Raji (cell line): ENCODE measurements around the gene FCN3.

Experiments used
- POLR2A ChIP-seq: IDR thresholded peaks from 2 replicates; pipeline ENCODE4 v1.6.1; 2011; ENCODE audit warnings: low read depth, low read length, control low read depth; ENCODE audit not compliant: insufficient read depth

The FCN3 gene

DNA sequence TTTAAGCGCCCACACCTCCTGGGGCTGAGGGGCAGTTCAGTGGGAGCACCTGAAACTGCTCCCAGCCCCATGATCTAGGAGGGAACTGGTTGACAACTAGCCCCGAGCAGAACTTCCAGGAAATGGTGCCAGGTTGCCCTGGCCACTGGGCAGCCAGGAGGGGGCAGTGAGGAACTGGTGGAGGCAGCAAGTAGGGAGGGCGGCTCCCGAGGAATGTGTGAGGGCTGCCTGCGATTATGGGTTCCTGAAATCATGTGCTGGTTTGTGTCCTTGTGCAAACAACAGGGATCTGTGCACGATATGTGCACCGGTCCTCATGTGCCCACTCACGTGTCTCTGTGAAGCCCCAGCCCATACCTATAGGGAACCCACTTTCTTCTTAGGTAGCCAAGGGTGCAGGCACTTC is 27.7 kb upstream of the FCN3 start:
- no peak for TF ChIP-seq POLR2A

GRCh38 chr1:27400963-27401341 is 26.3 kb upstream of the FCN3 start:
- no peak for TF ChIP-seq POLR2A

DNA sequence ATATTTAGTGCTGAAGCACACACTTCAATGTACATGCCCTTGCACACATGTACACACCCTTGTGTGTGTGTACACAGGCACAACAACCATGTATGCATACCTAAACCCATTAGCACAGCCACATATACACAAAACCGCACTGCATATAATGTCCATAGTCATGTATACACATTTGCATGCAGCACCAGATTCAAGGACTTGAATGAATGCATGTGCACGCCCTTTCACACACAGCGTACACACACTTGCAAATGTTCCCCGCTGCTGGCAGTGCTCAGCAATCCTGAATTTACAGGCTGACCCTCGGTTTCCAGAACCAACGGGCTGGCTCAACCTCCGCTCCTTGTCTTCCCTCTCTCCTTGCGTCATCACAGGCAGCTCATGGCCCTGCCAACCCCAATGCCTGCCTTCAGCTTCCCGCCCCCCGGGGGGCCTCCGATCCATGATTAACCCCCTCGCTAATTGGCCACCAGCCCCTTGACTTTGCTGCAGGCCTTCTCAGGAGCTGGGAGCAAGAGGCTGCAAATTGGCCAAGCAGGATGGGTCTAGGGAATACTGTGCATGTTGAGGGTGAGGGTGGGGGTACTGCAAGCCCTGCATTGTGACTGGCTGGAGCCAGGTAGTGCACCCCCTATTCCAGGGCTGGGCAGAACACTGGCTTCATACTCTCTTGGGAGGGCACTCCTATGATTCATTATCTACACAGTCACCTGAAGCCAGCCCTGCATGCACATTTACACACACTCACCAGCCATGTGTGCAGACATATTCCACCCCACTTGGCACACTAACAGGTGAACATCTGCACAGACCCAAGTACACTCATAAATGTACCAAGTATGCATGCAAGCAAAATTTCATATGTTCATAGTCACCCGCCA is 25.7 kb upstream of the FCN3 start:
- TF ChIP-seq POLR2A = no peak

DNA sequence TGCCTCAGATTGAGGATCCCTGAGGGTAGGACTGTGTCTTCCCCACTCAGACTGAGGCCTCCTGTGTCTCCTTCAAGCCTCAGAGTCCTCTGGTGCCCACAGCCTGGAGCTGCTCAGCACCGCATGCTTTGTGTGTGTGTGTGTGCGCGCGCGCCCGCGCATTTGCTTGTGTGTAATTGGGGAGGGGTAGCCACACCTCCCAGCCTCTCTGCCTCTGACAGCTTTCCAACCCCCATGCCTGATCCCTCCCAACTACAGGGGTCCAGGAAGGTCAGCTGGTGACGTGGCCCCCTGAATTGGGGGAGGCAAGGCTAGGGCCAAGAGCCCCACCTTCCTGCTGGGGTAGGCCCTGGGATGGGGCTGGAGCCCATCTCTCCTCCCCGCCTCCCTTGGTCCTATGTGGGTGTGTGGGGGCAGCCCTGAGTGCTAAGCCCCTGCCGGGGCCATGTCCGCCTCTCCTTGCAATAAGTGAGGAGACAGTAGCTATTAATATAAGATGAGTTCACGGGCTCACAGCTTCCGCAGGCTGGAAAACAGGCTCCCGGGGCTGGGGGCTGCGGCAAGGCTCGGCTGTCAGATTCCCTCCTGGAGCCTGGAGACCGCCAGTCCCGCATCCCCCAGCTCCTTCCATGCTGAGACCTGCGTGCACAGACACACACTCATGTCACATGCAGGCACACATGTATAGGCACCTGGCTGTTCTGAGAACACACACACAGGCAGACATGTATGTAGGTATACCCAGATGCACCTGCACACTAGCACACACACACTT is 24.8 kb upstream of the FCN3 start:
- no peak for TF ChIP-seq POLR2A

GRCh38 chr1:27398405-27399149 is 24.0 kb upstream of the FCN3 start:
- no peak for TF ChIP-seq POLR2A

DNA sequence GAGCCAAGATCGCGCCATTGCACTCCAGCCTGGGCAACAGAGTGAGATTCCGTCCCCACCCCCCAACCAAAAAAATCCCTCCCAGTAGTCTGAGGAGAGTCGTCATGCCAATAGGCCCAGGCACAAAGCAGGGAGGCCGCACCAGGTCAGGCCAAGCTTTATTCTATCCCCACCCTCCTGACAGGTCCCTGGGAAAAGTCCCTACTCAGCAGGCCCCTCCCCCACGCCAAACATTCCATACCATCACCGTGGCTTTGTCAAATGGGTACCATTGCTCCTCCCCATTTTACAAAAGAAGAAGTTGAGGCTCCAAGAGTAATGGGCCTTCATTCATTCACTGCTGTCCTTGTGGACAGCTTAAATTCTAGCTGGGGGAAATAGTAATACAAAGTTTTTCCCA is 23.1 kb upstream of the FCN3 start:
- TF ChIP-seq POLR2A = no peak

DNA sequence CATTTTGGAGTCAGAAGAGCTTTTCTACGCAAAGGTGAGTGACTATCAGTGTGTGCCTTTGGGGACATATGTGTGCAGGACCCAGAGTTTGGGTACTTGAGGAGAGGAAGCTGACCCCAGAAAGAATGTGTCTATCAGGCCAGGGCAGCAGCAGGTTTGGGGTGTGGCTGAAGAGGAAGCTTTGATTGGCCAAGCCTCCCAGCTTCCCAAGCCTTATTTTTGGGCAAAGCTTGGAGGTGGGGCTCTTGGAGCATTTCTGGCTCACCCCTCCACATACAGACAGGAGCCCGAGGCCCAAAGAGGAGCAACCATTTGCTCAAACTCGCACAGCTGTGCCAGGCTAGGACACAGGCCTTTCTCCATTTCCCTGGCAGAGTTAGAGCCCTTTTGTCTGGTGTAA is 22.5 kb upstream of the FCN3 start:
- no peak for TF ChIP-seq POLR2A

GRCh38 chr1:27395441-27396195 is 21.0 kb upstream of the FCN3 start:
- TF ChIP-seq POLR2A = no peak

GRCh38 chr1:27394925-27395324 is 20.3 kb upstream of the FCN3 start:
- no peak for TF ChIP-seq POLR2A

- no peak for TF ChIP-seq POLR2A
Observed at GRCh38 chr1:27394282-27394658, 19.6 kb upstream of the FCN3 start.

DNA sequence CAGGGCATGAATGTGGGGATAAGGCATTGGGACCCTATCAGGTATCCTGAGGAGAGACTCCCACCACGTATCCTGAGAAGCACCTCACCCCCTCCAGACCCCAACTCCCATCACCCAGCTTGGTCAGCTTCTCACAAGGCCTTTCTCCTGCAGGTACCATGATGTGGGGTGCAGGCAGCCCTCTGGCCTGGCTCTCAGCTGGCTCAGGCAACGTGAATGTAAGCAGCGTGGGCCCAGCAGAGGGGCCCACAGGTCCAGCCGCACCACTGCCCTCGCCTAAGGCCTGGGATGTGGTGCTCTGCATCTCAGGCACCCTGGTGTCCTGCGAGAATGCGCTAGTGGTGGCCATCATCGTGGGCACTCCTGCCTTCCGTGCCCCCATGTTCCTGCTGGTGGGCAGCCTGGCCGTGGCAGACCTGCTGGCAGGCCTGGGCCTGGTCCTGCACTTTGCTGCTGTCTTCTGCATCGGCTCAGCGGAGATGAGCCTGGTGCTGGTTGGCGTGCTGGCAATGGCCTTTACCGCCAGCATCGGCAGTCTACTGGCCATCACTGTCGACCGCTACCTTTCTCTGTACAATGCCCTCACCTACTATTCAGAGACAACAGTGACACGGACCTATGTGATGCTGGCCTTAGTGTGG is 19.1 kb upstream of the FCN3 start:
- TF ChIP-seq POLR2A = no peak

GRCh38 chr1:27392778-27393635 is 18.4 kb upstream of the FCN3 start:
- no peak for TF ChIP-seq POLR2A

GRCh38 chr1:27392096-27392777 is 17.6 kb upstream of the FCN3 start, which contains the start of gene GPR3:
Gene GPR3 (plus strand): TSS chr1:27392622. CDS start chr1:27393799, 1,177 bp downstream.
- TF ChIP-seq POLR2A = no peak
